ENCODE results near the gene BOC.

DNA sequence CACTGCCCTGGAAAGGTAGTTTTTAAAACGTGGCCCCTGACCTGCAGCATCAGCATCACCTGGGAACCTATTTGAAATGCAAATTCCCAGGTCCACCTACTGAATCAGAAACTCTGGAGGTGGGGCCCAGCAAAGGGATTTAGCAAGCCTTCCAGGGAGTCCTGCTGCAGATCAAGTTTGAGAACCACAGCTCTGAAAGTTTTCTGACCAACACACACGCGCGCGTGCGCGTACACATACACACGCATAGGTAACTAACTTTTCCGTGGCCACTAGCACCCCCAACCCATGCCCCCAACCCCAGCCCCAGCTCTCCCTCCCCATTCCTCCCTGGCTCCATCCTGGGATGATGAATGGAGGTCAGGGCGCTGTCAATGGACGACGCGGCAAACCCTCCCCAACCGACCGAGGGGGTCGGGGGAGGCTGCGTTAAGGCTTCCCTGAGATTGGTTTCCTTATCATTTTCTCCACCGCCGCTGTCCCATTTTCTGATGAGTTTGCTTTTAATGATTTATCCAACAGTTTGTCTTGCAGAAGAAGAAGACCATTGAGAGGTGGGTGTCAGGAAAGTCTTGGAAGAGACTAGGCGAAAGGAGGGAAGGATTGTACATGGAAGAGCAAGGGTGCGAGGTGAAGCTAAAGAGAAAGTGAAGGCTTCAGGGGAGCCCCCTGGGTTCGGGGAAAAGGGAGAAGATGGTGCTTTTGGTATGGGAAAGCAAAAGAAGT lies 590 bp upstream of the BOC start:
- no peak for TF ChIP-seq CTCF (conservative IDR thresholded peaks at IDR 0.05 in 1 of 2, IDR thresholded peaks at IDR 0.05 in 1 of 2; ENCODE audit: low read depth in 1 of 2, low read length in 2 of 2)
- no peak for TF ChIP-seq EZH2 (IDR thresholded peaks at IDR 0.05; ENCODE audit: low read length, missing control alignments)

Data from fibroblast of lung (primary cell).